HG02763 (cell line): ENCODE measurements around the gene LAMA2.

Experiments used
- ATAC-seq: cut with Tn5 transposase; IDR thresholded peaks from one replicate; pipeline ENCODE4 v1.9.1; 2021; ENCODE audit warnings: mild to moderate bottlenecking, moderate library complexity; ENCODE audit not compliant: unreplicated experiment

LAMA2 gene

DNA sequence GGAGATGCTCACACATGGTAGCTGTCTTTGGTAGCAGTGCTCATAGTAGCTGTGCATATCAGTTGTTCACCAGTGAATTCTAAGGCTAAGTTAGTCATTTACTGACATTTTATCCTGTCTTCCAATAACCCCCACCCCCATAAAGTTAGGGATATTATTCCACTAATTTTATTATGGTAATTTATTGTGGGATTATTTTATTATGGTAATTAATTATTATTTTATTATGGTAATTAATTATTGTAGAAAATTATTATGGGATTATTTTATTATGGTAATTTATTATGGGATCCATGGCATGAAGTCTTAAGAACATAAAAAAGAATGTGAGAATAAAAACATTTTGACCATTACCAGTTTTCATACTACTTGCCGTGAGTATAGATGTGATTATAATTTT is 406.5 kb downstream of the LAMA2 start:
- ATAC-seq: no peak

DNA sequence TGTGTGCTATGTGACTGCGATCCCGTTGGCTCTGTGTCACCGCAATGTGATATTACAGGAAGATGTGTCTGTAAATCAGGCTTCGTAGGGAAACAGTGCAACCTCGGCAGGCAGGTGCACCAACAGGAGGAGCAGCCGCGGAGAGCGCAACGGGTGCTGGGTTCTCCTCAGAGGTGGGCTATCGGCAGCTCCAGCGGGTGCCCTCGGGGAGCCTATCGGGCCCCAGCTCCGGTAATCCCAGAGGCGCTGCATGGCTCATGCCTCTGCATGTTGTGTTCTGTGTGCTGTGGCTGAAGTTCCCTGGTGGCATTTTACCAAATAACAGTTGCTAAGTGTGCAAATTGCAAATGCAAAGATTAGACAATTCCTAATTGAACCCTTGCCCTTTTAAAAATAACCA is 409.9 kb downstream of the LAMA2 start:
- no peak for ATAC-seq

DNA sequence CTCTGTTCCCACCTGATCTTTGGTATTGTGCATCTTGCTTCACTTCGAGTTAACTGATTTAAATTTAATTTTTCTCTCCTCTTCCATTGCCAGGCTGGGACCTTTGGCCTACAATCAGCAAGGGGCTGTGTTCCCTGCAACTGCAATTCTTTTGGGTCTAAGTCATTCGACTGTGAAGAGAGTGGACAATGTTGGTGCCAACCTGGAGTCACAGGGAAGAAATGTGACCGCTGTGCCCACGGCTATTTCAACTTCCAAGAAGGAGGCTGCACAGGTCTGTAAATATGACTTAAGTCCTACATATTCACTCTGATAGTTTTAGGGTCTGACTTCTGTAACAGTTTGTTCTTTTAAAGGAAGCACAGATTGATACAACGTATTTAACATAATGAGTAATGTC is 414.7 kb downstream of the LAMA2 start:
- no peak for ATAC-seq

DNA sequence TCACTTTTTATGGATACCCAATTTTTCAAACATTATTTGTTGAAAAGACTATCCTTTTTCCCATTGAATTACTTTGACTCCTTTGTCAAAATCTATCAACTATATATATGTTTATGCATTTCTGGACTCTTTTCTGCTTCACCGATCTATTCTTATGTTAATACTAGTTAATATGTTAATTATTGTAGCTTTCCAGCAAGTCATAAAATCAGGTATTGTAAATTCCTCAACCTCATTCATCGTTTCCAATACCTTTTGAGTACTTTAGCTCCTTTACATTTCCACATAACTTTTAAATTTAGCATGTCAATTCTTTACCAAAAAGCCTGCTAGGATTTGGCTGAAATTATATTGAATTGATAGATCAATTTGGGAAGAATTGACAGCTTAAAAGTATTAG is 419.7 kb downstream of the LAMA2 start:
- no peak for ATAC-seq

DNA sequence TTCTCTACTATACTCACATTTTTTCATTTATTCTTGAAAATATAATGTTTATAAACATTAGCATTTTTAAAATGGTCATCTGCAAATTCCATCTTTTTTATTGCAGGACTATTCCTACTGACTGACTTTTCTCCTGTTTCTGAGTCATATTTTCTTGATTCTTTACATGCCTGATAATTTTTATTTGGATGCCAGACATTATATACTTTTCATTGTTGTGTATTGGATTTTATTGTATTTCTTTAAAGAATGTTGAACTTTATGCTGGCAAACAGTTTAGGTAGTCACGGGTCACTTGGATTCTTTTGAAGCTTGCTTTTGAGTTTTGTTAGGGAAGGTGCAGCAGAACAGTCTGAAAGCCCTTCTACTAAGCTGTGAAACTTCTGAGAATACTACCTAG is 423.9 kb downstream of the LAMA2 start:
- no peak for ATAC-seq

DNA sequence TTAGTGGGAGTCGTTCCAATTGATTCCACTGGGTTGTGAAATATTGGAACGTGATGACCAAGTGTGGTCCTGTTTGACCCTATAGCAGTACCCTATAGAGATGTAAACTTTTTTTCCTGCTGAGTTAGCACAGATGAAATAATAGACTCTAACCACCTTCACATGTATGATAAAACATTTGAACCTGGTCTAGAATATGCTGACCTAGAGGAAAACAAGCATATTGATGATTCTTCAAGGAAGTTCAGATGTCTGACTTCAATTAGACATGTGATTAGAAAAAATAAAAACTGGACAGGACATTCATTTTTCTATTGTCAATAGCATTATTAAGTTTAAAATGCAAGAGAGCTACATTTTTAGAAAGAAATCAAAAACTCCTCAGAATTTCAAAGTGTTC is 424.9 kb downstream of the LAMA2 start:
- no peak for ATAC-seq

DNA sequence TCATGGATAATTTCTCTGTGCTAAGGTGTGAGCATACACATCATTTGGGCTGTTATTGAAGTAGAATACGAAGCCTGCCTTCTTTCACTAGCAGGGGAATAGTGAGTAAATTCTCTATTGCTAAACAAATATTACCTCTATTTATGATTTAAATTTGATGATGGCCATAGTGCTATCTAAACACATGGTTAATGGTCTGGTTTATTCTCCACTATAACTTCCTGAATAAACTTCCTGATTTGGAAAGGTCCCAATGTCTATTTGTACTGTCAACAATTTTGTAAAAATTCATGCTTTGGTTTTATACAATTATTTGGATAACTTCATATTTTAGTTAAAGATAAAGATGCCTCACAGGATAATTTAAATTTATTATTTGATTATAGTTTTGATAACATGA is 426.2 kb downstream of the LAMA2 start:
- ATAC-seq: no peak

DNA sequence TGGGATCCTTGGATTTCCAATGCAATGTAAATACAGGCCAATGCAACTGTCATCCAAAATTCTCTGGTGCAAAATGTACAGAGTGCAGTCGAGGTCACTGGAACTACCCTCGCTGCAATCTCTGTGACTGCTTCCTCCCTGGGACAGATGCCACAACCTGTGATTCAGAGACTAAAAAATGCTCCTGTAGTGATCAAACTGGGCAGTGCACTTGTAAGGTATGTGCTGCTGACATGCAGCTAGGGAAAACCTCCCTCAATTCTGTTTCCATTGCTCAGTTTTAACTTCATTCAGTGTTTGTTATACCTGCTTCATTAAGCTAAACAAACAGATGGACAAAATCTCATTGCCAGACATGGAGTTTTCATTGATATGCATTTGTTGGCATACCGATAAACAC is 429.9 kb downstream of the LAMA2 start:
- ATAC-seq: no peak

DNA sequence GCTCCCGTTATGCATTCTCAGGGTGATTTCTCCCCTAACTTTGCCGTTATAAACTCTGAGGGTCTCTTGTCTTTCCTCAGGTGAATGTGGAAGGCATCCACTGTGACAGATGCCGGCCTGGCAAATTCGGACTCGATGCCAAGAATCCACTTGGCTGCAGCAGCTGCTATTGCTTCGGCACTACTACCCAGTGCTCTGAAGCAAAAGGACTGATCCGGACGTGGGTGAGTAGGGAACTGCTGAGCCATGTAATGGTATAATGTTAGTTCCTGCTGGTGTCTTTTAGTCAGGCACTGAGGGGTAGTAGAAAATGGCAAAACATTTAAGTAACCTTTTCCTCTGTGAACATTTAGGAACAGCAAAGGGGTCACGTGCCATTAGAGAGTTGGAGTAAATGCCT is 431.6 kb downstream of the LAMA2 start:
- ATAC-seq: no peak

DNA sequence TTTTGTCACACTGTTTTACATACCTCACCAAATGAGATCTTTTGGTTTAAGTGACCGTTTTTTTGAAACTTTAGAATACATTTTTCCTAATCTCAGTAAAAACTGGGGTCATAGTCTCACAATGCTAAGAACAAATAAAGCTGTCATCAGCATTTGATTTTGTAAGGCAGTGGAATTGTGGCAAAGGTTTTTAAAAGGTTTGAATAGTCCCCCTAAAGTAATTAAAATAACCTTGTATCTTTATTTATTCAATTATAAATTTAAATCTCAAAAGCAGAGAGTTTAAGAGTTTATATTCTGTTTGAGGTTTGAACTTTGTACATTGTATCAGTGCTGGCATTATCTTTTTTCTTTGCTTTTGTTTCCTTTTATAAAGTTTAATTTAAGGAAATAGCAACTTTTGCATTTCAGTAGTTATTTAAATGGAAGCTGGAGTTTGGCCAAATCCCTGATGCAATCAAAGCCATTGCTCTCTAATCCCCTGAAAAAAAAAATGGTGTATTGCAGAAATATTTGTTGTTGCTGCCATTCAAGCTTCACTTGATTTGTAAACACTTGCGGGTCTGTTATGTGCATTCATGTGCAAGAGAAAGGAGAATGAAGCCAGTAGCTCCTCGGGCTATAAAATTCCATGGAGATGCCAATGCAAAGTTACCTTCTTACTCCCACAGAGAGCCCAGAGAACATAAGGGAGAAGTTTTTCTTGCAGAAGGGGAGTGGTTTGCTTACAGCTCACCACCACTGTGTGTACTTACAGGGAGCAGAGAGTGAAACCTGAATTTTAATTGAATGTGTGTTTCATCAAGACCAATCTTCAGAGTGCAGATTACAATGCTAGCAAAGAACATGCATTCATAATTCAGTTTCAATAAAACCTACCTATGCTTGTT is 435.2 kb downstream of the LAMA2 start:
- ATAC-seq: no peak

DNA sequence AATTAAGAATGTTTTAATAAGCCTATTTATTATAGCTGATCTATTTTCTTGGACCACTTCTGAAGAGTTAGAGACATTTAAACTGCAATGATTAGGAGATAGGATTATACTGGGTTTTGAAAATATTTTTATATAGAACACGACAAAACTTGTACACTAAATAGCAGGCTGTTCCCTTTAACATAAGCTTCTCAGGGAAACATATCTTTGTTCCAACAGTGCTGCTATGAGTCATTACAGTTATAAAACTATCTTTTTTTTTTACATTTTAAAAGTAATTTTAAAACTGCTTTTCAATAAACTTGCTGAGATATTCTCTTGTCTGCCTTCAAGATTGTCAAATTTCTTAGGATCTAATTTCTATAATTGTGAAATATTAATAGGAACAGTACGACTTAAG is 438.0 kb downstream of the LAMA2 start:
- no peak for ATAC-seq

DNA sequence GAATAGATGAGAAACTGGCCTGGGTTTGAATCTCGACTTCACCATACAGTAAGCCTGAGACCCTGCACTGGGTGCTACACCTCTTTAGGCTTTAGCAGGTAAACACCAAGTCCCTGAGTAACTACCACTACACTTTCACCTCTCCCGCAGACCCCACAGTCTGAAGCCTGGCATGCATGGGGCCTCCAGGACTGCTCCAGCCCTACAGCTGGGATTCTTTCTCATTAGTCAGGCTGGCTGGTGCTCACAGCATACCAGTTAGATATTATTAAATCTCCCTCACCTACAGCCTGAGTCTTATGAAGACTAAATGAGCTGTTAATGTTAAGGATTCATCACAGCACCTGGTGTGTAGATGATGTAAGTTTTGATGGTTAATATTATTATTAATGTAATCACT is 438.4 kb downstream of the LAMA2 start:
- no peak for ATAC-seq

DNA sequence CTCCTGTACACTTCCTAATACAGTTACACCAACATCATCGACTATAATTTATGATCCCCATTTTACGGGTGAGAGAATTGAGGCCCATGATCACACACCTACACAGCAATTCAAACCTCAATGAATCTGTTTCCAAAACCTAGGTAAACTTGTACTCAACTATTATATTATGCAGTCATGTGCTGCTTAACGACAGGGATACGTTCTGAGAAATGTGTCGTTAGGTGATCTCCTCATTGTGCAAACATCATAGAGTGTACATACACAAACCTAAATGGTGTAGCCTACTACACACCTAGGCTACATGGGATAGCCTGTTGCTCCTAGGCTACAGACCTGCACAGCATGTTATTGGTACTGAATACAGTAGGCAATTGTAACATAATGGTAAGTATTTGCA is 441.4 kb downstream of the LAMA2 start:
- ATAC-seq: no peak

DNA sequence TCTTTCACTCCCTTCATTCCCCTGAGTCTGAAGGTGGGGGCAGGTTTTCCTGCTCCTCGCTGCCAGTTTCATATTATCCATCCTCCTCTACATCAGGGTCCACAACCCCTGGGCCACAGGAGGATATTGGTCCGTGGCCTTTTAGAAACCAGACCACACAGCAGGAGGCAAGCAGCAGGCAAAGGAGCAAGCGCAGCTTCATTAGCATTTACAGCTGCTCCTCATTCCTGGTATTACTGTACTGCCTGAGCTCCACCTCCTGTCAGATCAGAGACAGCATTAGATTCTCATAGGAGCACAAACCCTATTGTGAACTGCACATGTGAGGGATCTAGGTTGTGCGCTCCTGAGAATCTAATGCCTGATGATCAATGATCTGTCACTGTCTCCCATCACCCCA is 446.7 kb downstream of the LAMA2 start:
- no peak for ATAC-seq

DNA sequence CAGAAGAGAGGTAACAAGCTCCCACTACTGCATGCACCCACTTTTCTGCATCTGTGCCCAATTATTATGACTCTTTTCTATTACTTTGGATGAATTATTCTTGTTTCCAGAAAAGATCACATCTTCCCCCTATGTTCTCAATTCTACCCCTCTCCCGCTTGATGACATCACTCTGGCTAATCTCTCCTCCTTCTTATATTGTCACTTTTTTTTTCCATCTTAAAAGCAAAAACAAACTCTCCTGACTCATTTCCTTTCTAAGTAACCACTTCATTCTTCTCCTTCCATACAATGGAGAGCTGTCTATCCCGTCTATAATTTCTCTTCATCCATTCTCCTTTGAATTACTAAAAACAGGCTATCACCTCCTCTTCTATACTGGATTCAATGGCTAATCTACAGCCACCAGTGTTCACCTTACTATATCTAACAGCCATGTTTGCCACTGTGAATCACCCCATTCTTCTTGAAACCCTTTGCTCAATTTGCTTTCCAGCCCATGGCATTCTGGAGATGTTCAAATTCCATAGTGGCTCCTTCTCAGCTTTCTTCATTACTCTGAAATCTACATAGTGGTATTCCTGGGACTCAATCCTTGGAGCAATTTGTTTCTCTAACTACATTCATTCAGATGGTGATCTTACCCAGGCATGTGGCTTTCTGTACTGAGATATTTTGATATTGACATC is 448.7 kb downstream of the LAMA2 start:
- ATAC-seq: no peak

DNA sequence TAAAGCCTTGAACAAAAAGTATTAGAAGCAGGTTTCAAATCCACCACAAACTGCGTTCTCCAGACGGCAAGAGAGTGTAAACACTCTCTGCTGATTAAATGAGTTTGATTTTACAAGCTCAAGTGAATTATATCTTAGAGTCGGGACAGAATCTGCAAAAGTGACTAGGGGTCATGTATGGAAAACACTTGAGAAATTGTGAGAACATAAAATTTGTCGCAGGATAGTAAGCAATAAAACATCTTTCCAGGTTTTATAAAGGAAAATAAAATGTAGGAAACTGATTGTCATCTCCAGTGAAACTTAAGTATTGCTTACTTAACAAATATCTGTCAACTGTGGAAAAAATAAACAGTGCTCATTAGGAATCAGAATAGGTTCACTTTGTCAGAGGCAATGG is 452.9 kb downstream of the LAMA2 start:
- ATAC-seq: no peak

DNA sequence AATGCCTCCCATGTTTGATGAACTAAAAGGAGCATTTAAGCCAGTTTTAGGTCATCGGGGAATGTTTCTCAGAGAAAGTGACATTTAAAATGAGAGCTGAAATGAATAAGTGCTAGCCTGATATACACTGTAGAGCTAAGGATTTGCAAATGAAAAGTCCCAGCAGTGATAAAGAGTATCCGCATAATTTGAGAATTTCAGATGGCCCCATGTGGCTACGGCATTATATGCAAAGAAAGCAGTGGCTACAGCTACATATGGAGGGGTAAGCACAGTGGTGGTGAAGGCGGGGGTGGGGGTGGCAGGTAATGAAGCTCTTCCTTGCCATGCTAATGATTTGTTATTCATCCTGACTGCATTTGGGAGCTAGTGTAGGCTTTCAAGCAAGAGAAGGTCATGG is 455.7 kb downstream of the LAMA2 start:
- no peak for ATAC-seq

DNA sequence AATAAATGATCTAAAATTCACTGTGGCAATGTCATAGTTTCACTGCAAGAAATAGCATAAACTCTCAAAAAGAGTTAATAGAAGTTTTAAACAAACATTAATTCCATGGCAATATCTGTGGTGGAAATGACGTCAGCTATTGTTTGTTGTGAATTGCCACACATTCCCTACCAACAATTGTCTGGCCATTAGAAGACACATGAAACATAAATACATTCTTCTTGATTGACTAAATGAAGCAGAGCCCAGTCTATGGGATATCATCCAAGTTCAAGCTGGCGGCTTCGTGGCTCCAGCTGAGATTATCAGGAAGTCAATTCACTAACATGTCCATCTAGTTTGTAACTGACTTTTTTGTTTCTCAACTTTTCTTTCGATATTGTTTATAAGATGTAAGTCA is 458.0 kb downstream of the LAMA2 start:
- ATAC-seq: no peak

DNA sequence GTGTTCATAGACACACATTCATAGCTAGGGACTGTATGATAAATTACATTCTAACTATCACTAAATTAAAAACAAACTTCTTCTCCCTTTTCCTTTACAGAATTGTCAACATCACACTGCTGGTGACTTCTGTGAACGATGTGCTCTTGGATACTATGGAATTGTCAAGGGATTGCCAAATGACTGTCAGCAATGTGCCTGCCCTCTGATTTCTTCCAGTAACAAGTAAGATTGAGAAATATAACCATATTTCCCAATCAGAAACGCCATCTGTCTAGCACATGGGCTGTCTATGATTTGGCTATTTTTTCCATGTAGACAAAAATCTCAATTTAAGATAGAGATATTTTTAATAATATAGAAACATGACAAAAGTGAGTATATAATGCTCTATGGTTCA is 459.3 kb downstream of the LAMA2 start:
- no peak for ATAC-seq

DNA sequence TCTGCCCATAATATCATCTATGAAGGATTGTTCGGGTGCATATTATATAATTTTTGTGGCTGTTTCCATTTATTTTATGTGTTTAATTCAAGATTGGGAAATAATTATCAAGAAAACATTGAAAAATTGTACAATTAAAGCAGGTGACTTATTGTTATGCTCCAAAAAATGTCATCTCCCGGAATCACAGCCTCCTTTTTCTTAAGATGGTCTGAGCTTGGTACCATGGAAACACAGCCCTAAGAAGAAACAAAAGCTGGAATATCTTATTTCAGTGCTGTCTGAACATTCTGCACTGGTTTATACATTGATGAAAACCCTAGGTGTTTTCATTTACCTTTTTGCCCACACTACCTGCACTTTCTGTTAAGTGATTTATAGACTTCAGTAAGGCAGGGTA is 459.9 kb downstream of the LAMA2 start:
- ATAC-seq: no peak

DNA sequence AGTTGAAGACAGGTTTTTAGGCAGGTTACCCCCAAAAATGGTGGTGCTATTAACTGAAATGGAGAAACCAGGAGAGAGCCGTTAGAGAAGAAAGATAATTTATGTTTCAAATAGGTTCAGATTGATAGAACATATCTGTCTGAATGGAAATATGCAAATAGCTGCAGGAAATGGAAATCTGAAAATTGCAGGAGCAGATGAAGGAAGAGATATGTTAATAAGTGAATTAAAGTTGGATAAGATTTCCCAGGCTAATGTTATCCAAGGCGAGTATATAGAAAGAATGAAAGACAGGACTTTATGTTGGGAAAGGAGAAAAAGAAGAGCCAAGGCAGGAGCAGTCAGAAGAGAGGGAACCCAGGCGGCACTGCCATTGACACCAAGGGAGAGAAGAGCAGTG is 461.4 kb downstream of the LAMA2 start:
- no peak for ATAC-seq

DNA sequence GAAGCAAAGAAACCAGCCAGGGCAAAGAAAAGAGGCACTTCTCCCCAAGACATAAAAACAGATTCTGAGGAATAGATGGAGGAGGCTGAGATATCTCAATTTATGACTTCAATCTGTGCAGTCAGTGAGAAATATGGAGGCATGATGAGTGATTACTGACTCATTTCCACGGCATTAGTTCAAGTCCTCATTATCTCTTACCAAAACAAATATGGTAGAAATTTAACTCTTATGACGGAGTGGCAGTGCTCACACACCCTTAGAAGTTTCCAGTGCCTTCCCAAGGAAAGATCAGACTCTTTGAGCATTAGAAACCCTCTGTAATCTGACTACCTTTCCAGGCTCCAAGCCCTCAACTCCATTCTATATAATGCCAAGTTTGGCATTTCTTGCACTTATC is 463.0 kb downstream of the LAMA2 start:
- no peak for ATAC-seq

DNA sequence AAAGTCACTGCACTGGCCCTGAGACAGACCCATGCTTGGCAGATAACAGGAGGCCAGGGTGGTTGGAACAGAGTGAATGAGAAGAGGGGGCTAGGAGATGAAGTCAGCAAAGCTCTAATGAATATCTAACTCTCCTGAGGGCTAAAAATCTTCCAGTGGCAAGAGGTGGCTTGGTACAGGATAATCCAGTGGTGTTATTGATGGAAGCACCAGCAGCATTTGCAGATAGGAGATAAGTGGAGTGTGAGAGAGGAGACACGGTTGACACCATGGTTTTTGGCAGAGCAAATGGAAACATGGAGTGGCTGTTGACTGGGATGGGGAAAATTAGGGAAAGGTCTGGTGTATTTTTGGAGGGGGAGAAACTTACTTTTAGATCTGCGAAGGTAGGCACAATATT is 464.0 kb downstream of the LAMA2 start:
- no peak for ATAC-seq
